Epithelial cell of proximal tubule (primary cell): ENCODE data around the gene WBP2NL. TPM values are rescaled to one million over a fixed set of nuclear protein-coding genes. Genes with fewer than 3 reads are reported as not detected.
"Not testable (repeated sequence)": the region's sequence is repeated elsewhere in the genome, so short reads cannot be mapped to it uniquely, and the experiment has no call there.

Experiments used
- DNase-seq: peaks from one replicate; pipeline ENCODE4 v3.0.0-alpha.2; 2011; ENCODE audit warnings: low read depth
- H3K4me3 ChIP-seq: 2 replicates; pipeline ENCODE4 v1.5.1; 2011; ENCODE audit warnings: low read depth, mild to moderate bottlenecking, low read length
- CTCF ChIP-seq: conservative IDR thresholded peaks from 2 replicates; pipeline ENCODE4 v1.5.1; 2012; ENCODE audit warnings: low read depth, mild to moderate bottlenecking, low read length
- total RNA-seq: library from RNA; depleted of rRNA; stranded (reverse); fragments of >200 nt; gene quantifications from 2 replicates; pipeline ENCODE4 v1.2.3, GENCODE V29; 2015

WBP2NL gene
- total RNA-seq, 1 donor from 2014 or later, result 0.17 TPM

- TF ChIP-seq CTCF, result no peak
- H3K4me3 ChIP-seq, result peak overlapping the region; percentile 67
- no peak for DNase-seq
Measured at GRCh38 chr22:42069801-42070516, 71.4 kb downstream of the WBP2NL start.

GRCh38 chr22:42070517-42071422, 72.2 kb downstream of the WBP2NL start, which contains the start of gene NAGA:
NAGA (minus strand) TSS chr22:42070812; CDS start chr22:42070297, 515 bp downstream.
- peak within 1 kb of the TSS; percentile 67 for H3K4me3 ChIP-seq
- DNase-seq, result peak; percentile 66
- no peak for TF ChIP-seq CTCF

- not testable (repeated sequence) for DNase-seq
- peak overlapping the region; percentile 67 for H3K4me3 ChIP-seq
Measured at GRCh38 chr22:42071508-42071907, 72.9 kb downstream of the WBP2NL start.

- no peak overlapping the region for H3K4me3 ChIP-seq
- no peak for DNase-seq
- TF ChIP-seq CTCF, result peak; percentile 6
Measured at GRCh38 chr22:42072606-42073330, 74.2 kb downstream of the WBP2NL start.

GRCh38 chr22:42073621-42074041, 75.0 kb downstream of the WBP2NL start:
- DNase-seq, result no peak
- peak overlapping the region; percentile 63 for H3K4me3 ChIP-seq
- TF ChIP-seq CTCF, result no peak

GRCh38 chr22:42074132-42074811, 75.7 kb downstream of the WBP2NL start, which contains the start of gene PHETA2:
PHETA2 (plus strand) TSS chr22:42074248; CDS start chr22:42077294, 3,046 bp downstream.
- TF ChIP-seq CTCF, result peak; percentile 39

More at GRCh38 chr22:42074132-42074811, 75.7 kb downstream of the WBP2NL start, which contains the start of gene PHETA2:
- H3K4me3 ChIP-seq, result peak within 1 kb of the TSS; percentile 63
- no peak for DNase-seq
